Brain microvascular endothelial cell (primary cell): ENCODE data around the gene ADAMTSL2.

Experiments used
- DNase-seq: peaks from one replicate; pipeline ENCODE4 v3.0.0-alpha.2; 2020
- H3K27ac ChIP-seq: fragments of 250-450 bp; sonication (Bioruptor Pico); 2 replicates; pipeline ENCODE4 v1.5.1; 2020; ENCODE audit warnings: mild to moderate bottlenecking, moderate library complexity
- H3K27me3 ChIP-seq: fragments of 250-450 bp; sonication (Bioruptor Pico); replicated peaks from 2 replicates; pipeline ENCODE4 v1.5.1; 2020; ENCODE audit warnings: mild to moderate bottlenecking
- H3K36me3 ChIP-seq: fragments of 250-450 bp; sonication (Bioruptor Pico); replicated peaks from 2 replicates; pipeline ENCODE4 v1.5.1; 2020; ENCODE audit warnings: mild to moderate bottlenecking
- H3K4me3 ChIP-seq: 2 replicates; pipeline ENCODE4 v1.5.1; 2011; ENCODE audit warnings: low read depth, mild to moderate bottlenecking, control low read depth, low read length, moderate library complexity
- CTCF ChIP-seq: IDR thresholded peaks from 2 replicates; pipeline ENCODE4 v1.5.1; 2011; ENCODE audit warnings: low read depth, mild to moderate bottlenecking, moderate library complexity, low read length, control low read depth, inconsistent platforms; ENCODE audit errors: missing control alignments
- in situ Hi-C: cut with HindIII; loops from 2 replicates; pipeline ENCODE4 v1.10.0; 2017; ENCODE audit warnings: low sequenced_read_pairs, low pct_ligation_motif_present

ADAMTSL2 gene

GRCh38 chr9:133566382-133566781 lies 31.9 kb downstream of the ADAMTSL2 start:
- H3K27ac ChIP-seq, result no peak overlapping the region
- H3K36me3 ChIP-seq, result no peaks in the 10 kb centered on the region
- DNase-seq, result no peak
- in situ Hi-C loops, result no loop called here
- peaks cover 4% of the 10 kb centered on the region for H3K27me3 ChIP-seq
- no peak for TF ChIP-seq CTCF
- H3K4me3 ChIP-seq, result no peak overlapping the region

GRCh38 chr9:133566817-133567216 lies 32.3 kb downstream of the ADAMTSL2 start:
- in situ Hi-C loops, result no loop called here
- Histone ChIP-seq H3K4me3 (no peak overlapping the region), H3K27me3 (peaks cover 4% of the 10 kb centered on the region), H3K27ac (no peak overlapping the region), H3K36me3 (no peaks in the 10 kb centered on the region)
- no peak for TF ChIP-seq CTCF
- DNase-seq, result no peak

GRCh38 chr9:133568186-133568585 lies 33.7 kb downstream of the ADAMTSL2 start:
- no peaks in the 10 kb centered on the region for H3K36me3 ChIP-seq
- H3K4me3 ChIP-seq, result no peak overlapping the region
- peaks cover 2% of the 10 kb centered on the region for H3K27me3 ChIP-seq
- H3K27ac ChIP-seq, result no peak overlapping the region
- DNase-seq, result no peak
- no peak for TF ChIP-seq CTCF
- in situ Hi-C loops, result no loop called here

GRCh38 chr9:133569121-133569785 lies 34.7 kb downstream of the ADAMTSL2 start:
- Histone ChIP-seq H3K27ac (no peak overlapping the region), H3K4me3 (no peak overlapping the region), H3K36me3 (no peaks in the 10 kb centered on the region), H3K27me3 (peaks cover 2% of the 10 kb centered on the region)
- in situ Hi-C loops, result no loop called here
- TF ChIP-seq CTCF, result no peak
- no peak for DNase-seq

- no peak for TF ChIP-seq CTCF
- in situ Hi-C loops, result no loop called here
- Histone ChIP-seq H3K27me3 (no peaks in the 10 kb centered on the region), H3K27ac (no peak overlapping the region), H3K4me3 (no peak overlapping the region), H3K36me3 (no peaks in the 10 kb centered on the region)
- no peak for DNase-seq
Observed at GRCh38 chr9:133569891-133570690, 35.6 kb downstream of the ADAMTSL2 start.
